Mesenchymal stem cell (in vitro differentiated cells and primary cell): ENCODE results near the gene TP73.

Experiments
- DNase-seq: peaks from one replicate; pipeline ENCODE4 v3.0.0-alpha.2; 2013
- H2AFZ ChIP-seq: one replicate; pipeline ENCODE4 v1.6.1; 2013; ENCODE audit warnings: low read depth, mild to moderate bottlenecking, control low read depth, inconsistent platforms, low read length, moderate library complexity
- H2AK5ac ChIP-seq: 2 replicates; pipeline ENCODE4 v1.6.1; 2013; ENCODE audit warnings: low read length, moderate library complexity, mild to moderate bottlenecking, inconsistent platforms; ENCODE audit not compliant: severe bottlenecking
- H2BK120ac ChIP-seq: one replicate; pipeline ENCODE4 v1.6.1; 2013; ENCODE audit warnings: low read depth, mild to moderate bottlenecking, inconsistent platforms, low read length, moderate library complexity
- H2BK12ac ChIP-seq, 2 experiments: one replicate each; pipeline ENCODE4 v1.6.1; 2013; ENCODE audit warnings: inconsistent platforms in 2 of 2, low read length in 2 of 2, mild to moderate bottlenecking in 2 of 2, moderate library complexity in 2 of 2, control low read depth in 1 of 2
- H2BK15ac ChIP-seq: one replicate; pipeline ENCODE4 v1.6.1; 2013; ENCODE audit warnings: mild to moderate bottlenecking, low read depth, inconsistent platforms; ENCODE audit not compliant: poor library complexity, severe bottlenecking
- H2BK5ac ChIP-seq: 2 replicates; pipeline ENCODE4 v1.6.1; 2013; ENCODE audit warnings: low read depth, mild to moderate bottlenecking, low read length, control low read depth, inconsistent platforms; ENCODE audit not compliant: poor library complexity, severe bottlenecking
- H3K14ac ChIP-seq, 2 experiments: one replicate each; pipeline ENCODE4 v1.6.1; 2013; ENCODE audit warnings: inconsistent platforms in 2 of 2, low read length in 2 of 2, control low read depth in 1 of 2, mild to moderate bottlenecking in 1 of 2, moderate library complexity in 1 of 2
- H3K18ac ChIP-seq, 2 experiments: one replicate each; pipeline ENCODE4 v1.6.1; 2013; ENCODE audit warnings: inconsistent platforms in 2 of 2, low read length in 2 of 2, control low read depth in 1 of 2, low read depth in 1 of 2, mild to moderate bottlenecking in 1 of 2
- H3K23ac ChIP-seq, 2 experiments: one replicate each; pipeline ENCODE4 v1.6.1; 2013; ENCODE audit warnings: inconsistent platforms in 2 of 2, low read length in 2 of 2, mild to moderate bottlenecking in 2 of 2, moderate library complexity in 2 of 2, control low read depth in 1 of 2
- H3K27ac ChIP-seq: 2 replicates; pipeline ENCODE4 v1.5.1; 2013; ENCODE audit warnings: mild to moderate bottlenecking, moderate library complexity, low read length, control low read depth, inconsistent platforms; ENCODE audit not compliant: poor library complexity, severe bottlenecking
- H3K27me3 ChIP-seq, 2 experiments: 2 replicates each; pipeline versions ENCODE4 v1.6.1 to v1.7.0; 2013; ENCODE audit warnings: low read length in 2 of 2, mild to moderate bottlenecking in 2 of 2, moderate library complexity in 2 of 2, control low read depth in 1 of 2, inconsistent platforms in 1 of 2; ENCODE audit not compliant: control insufficient read depth in 1 of 2, insufficient read depth in 1 of 2
- H3K36me3 ChIP-seq, 2 experiments: 2 replicates each; pipeline versions ENCODE4 v1.6.1 to v1.7.0; 2013; ENCODE audit warnings: low read length in 2 of 2, control low read depth in 1 of 2, inconsistent platforms in 1 of 2, low read depth in 1 of 2, mild to moderate bottlenecking in 1 of 2; ENCODE audit not compliant: insufficient read depth in 2 of 2, control insufficient read depth in 1 of 2
- H3K4ac ChIP-seq, 2 experiments: one replicate each; pipeline ENCODE4 v1.6.1; 2013; ENCODE audit warnings: inconsistent platforms in 2 of 2, low read length in 2 of 2, mild to moderate bottlenecking in 2 of 2, moderate library complexity in 2 of 2, control low read depth in 1 of 2, low read depth in 1 of 2
- H3K4me1 ChIP-seq: 2 replicates; pipeline ENCODE4 v1.6.1; 2013; ENCODE audit warnings: low read depth, low read length, control low read depth; ENCODE audit not compliant: control insufficient read depth, insufficient read depth
- H3K4me2 ChIP-seq: 2 replicates; pipeline ENCODE4 v1.6.1; 2013; ENCODE audit warnings: low read length, mild to moderate bottlenecking, inconsistent platforms; ENCODE audit not compliant: poor library complexity, severe bottlenecking
- H3K4me3 ChIP-seq, 2 experiments: 2 replicates each; pipeline versions ENCODE4 v1.5.1 to v1.7.0; 2013; ENCODE audit warnings: low read length in 2 of 2, mild to moderate bottlenecking in 2 of 2, control low read depth in 1 of 2, low read depth in 1 of 2; ENCODE audit not compliant: insufficient read depth in 1 of 2
- H3K79me1 ChIP-seq: replicated peaks from 2 replicates; pipeline ENCODE4 v1.6.1; 2013; ENCODE audit warnings: mild to moderate bottlenecking, control low read depth, low read length, inconsistent platforms; ENCODE audit not compliant: poor library complexity, severe bottlenecking
- H3K9ac ChIP-seq: 2 replicates; pipeline ENCODE4 v1.7.0; 2013; ENCODE audit warnings: mild to moderate bottlenecking, low read length, moderate library complexity
- H3K9me3 ChIP-seq: 2 replicates; pipeline ENCODE4 v1.7.0; 2013; ENCODE audit warnings: mild to moderate bottlenecking, low read length; ENCODE audit not compliant: control insufficient read depth
- H4K8ac ChIP-seq: one replicate; pipeline ENCODE4 v1.6.1; 2013; ENCODE audit warnings: inconsistent platforms, mild to moderate bottlenecking, low read length, moderate library complexity
- H4K91ac ChIP-seq: one replicate; pipeline ENCODE4 v1.6.1; 2013; ENCODE audit warnings: mild to moderate bottlenecking, low read length, inconsistent platforms
- WGBS: methylation state at CpG from one replicate; pipeline ENCODE4 v1.1.7; 2013; ENCODE audit warnings: mixed read lengths; 5-methylcytosine and 5-hydroxymethylcytosine counted together

TP73 gene

DNA sequence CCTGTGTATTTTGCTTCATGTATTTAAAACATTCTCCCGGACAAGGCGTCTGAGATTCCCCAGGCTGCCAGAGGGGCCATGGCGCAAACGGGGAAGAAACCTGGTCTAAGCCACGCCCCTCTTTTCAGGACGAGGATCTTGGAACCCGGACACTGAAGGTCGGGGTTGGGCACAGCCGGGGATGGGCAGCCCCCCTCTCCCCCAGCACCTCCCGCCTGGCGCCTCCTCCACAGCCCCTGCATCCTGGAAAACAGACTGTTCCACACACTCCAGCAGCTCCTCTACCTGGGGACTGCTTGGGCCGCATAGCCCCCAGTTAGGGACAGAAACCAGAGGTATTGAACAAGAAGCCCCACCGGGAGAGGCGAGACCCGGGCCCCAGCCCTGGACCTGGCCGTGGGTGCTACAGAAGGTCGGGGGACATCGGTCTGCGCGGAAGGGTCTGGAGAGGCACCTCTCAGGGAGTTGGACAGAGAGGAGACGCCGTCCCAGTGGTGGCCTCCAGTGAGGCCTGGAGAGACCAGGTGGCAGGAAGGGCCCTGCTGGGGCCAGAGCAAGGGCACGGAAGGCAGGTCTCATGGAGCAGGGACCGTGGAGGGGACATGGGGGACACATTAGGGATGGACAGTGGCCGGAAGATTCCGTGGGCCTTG is 5.4 kb downstream of the TP73 start:
- Histone ChIP-seq H4K8ac (no peak overlapping the region), H2BK12ac (no peak overlapping the region), H2BK5ac (no peak overlapping the region), H3K14ac (no peak overlapping the region), H2AK5ac (no peak overlapping the region), H3K9me3 (no peaks in the 10 kb centered on the region), H3K18ac (peak overlapping the region in 1 of 2 experiments; percentile 7), H3K4me1 (peaks cover 2% of the 10 kb centered on the region), H3K23ac (no peak overlapping the region), H3K27me3 (peaks cover 73 to 94% of the 10 kb centered on the region in 2 experiments), H2BK15ac (no peak overlapping the region), H2AFZ (peak overlapping the region; percentile 73), H3K36me3 (no peaks in the 10 kb centered on the region), H2BK120ac (no peak overlapping the region), H3K79me1 (no peaks in the 10 kb centered on the region), H3K9ac (no peak overlapping the region), H3K27ac (no peak overlapping the region), H3K4me2 (no peak overlapping the region), H4K91ac (no peak overlapping the region), H3K4me3 (no peak overlapping the region), H3K4ac (no peak overlapping the region)
- 72% methylated on average over 26 of the region's 26 CpGs for WGBS
- no peak for DNase-seq

GRCh38 chr1:3658231-3658615 is 5.9 kb downstream of the TP73 start:
- no peak overlapping the region for H3K4me3 ChIP-seq
- no peak overlapping the region for H4K8ac ChIP-seq
- H3K18ac ChIP-seq = no peak overlapping the region
- no peak overlapping the region for H3K23ac ChIP-seq
- H3K4me1 ChIP-seq = no peaks in the 10 kb centered on the region
- H3K4me2 ChIP-seq = no peak overlapping the region
- DNase-seq = no peak
- no peak overlapping the region for H2BK5ac ChIP-seq
- 12% methylated on average over 8 of the region's 14 CpGs for WGBS
- no peak overlapping the region for H2AK5ac ChIP-seq
- no peak overlapping the region for H4K91ac ChIP-seq
- H3K14ac ChIP-seq = no peak overlapping the region
- H3K9me3 ChIP-seq = no peaks in the 10 kb centered on the region
- H2BK15ac ChIP-seq = no peak overlapping the region
- no peak overlapping the region for H3K27ac ChIP-seq
- H3K9ac ChIP-seq = no peak overlapping the region
- H3K4ac ChIP-seq = no peak overlapping the region
- no peak overlapping the region for H2BK120ac ChIP-seq
- H3K36me3 ChIP-seq = no peaks in the 10 kb centered on the region
- H2AFZ ChIP-seq = peak overlapping the region; percentile 73
- H2BK12ac ChIP-seq = no peak overlapping the region
- H3K79me1 ChIP-seq = no peaks in the 10 kb centered on the region
- H3K27me3 ChIP-seq = peaks cover 68 to 93% of the 10 kb centered on the region in 2 experiments

DNA sequence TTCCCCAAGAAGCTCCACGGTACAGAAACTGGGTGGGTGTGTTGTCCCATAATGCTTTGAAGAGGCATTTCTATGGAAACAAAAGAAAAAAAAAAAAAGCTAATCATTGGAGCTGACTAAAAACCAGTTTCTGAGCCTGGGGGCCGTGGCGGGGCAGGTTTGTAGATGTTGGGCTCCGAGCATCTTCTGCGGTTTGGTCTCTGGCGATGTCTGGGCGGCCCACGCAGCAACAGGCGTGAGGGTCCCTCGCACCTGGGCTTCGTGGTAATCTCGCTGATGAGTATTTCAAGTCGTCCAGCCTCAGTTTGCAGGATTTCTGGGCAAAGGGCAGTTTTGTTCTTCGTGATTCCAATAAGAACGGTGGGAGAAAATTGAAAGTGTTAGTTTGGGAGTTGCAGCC is 6.8 kb downstream of the TP73 start:
- H3K9me3 ChIP-seq = no peaks in the 10 kb centered on the region
- no peak overlapping the region for H2AK5ac ChIP-seq
- H3K23ac ChIP-seq = no peak overlapping the region
- no peak overlapping the region for H2BK15ac ChIP-seq
- no peak overlapping the region for H2BK120ac ChIP-seq
- no peak overlapping the region for H3K4me3 ChIP-seq
- H4K91ac ChIP-seq = no peak overlapping the region
- no peak for DNase-seq
- 83% methylated on average over 15 of the region's 15 CpGs for WGBS
- no peak overlapping the region for H3K4me2 ChIP-seq
- no peak overlapping the region for H2BK12ac ChIP-seq
- H3K14ac ChIP-seq = no peak overlapping the region
- no peak overlapping the region for H3K9ac ChIP-seq
- no peak overlapping the region for H3K4ac ChIP-seq
- H3K36me3 ChIP-seq = no peaks in the 10 kb centered on the region
- H3K18ac ChIP-seq = no peak overlapping the region
- no peaks in the 10 kb centered on the region for H3K4me1 ChIP-seq
- H3K79me1 ChIP-seq = no peaks in the 10 kb centered on the region
- H3K27me3 ChIP-seq = peaks cover 64 to 89% of the 10 kb centered on the region in 2 experiments
- H3K27ac ChIP-seq = no peak overlapping the region
- no peak overlapping the region for H2BK5ac ChIP-seq
- no peak overlapping the region for H2AFZ ChIP-seq
- H4K8ac ChIP-seq = no peak overlapping the region

DNA sequence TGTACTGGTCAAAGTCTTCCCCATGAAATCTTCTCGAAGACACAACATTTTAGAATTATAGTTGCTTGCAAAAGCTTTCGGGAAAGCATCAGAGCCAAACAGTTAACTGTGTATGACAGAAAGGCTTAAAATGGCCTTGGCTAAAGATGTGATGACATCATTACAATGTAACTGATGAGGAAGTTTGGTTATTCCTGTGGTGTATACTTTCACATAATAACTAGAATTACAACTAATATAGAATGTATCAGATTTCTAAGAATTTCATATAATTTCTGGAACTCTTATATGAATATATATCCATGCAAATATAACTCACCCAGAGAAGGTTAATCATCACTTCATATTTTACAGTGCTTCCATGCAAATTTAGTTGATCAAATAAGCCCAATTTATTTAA is 8.4 kb downstream of the TP73 start:
- Histone ChIP-seq H3K14ac (no peak overlapping the region), H2BK12ac (no peak overlapping the region), H4K8ac (no peak overlapping the region), H2BK120ac (no peak overlapping the region), H3K18ac (no peak overlapping the region), H4K91ac (no peak overlapping the region), H3K4me2 (no peak overlapping the region), H3K27me3 (peaks cover 49 to 79% of the 10 kb centered on the region in 2 experiments), H3K9ac (no peak overlapping the region), H3K36me3 (no peaks in the 10 kb centered on the region), H2AK5ac (no peak overlapping the region), H2AFZ (no peak overlapping the region), H2BK5ac (no peak overlapping the region), H3K27ac (no peak overlapping the region), H2BK15ac (no peak overlapping the region), H3K4me1 (no peaks in the 10 kb centered on the region), H3K4ac (no peak overlapping the region), H3K9me3 (no peaks in the 10 kb centered on the region), H3K23ac (no peak overlapping the region), H3K4me3 (no peak overlapping the region), H3K79me1 (no peaks in the 10 kb centered on the region)
- DNase-seq = no peak
- no CpG with 5 or more reads among the region's 2 CpGs for WGBS
